ENCODE results near the gene TCN2.
"Not testable (repeated sequence)": the region's sequence is repeated elsewhere in the genome, so short reads cannot be mapped to it uniquely, and the experiment has no call there.

TCN2 gene

DNA sequence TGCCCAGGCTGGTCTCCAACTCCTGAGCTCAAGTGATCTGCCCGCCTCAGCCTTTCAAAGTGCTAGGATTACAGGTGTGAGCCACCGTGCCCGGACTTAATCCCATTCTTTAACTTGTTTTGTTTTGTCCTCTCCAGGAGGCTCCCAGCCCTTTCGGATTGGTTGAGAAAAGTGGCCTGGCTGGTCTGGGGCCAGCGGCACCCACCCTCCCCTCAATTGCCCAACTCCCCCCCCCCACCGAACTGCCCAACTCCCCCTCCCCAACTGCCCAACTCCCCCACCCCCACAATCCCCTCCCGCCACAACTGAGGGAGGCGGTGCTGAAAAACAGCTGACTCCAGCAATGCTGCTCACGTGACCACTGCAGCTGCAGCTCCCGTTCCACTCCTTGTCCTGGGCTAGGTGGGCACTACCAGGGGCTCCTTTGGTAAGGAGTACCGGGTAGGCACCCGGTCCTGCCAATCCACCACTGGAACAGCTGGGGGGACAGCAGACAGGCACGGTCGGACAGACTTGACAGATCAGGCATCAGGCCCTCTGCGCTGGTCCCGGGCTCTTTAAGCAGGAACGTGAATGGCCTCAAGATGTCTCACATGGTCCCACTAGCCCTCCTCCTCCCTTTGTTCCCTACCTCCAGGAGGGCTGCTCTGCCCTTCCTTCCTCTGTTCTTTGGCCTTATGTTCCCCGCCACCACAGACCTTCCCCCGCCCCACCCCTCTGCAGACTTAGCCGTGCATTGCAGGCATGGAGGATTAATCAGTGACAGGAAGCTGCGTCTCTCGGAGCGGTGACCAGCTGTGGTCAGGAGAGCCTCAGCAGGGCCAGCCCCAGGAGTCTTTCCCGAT lies at the start of gene TCN2:
TCN2 (plus strand) TSS at position 720 of the 845 bp plus-strand sequence. CDS start 158 bp downstream, outside the sequence.
- DNase-seq, result peak; percentile 71

DNA sequence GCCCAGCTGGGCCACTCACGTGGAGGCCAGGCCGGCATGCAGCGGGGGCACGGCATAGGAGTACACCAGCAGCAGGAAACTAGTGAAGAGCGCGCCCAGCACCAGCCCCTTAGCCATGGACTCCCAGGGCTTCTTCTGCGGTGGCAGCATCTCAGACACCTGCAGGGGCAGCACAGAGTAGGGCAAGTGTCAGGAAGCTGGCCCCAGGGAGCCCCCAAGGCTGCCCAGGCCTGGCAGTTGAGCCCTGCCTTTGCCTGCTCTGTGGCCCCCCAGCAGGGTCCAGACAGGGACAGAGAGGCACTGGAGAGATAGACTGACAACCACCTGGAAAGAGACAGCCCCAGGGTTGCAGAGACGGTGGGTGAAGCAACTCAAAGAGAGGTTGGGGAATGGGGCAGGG lies 49.7 kb upstream of the TCN2 start:
- DNase-seq, result no peak

DNA sequence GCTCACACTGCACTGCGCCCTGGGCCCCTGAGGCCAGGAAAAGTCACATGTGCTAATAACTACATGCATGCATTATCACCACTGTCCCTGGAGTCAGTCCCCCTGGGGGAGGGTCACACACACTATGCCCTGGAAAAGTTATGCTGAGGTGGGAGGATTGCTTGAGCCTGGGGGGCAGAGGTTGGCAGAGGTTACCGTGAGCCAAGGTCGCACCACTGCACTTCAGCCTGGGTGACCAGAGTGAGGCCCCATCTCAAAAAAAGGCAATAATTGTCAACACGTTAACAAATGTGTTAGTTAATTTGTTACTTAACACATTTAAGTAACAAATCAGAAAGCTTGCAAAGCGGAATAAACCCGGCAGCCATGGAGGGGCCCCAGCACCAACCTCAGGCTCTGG lies 47.1 kb upstream of the TCN2 start:
- no peak for DNase-seq

DNA sequence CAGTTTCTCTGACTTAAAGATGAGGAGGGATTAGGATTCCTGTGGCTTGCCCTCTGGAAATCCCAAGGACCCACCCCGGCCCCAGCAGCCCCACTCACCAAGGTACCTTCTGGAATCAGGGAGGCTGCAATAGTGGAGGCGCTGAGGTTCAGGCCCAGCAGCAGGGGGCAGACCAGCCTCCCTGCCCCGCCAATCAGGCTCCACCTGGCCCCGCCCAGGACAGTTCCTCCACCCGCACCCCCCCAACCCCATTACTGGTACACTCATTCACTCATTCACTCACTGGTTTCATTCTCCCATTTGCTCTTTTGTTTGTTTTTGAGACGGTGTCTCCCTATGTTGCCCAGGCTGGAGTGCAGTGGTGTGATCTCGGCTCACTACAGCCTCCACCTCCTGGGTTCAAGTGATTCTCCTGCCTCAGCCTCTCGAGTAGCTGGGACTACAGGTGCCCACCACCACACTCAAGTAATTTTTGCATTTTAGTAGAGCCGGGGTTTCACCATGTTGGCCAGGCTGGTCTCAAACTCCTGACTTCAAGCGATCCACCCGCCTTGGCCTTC lies 46.3 kb upstream of the TCN2 start:
- DNase-seq, result not testable (repeated sequence)

DNA sequence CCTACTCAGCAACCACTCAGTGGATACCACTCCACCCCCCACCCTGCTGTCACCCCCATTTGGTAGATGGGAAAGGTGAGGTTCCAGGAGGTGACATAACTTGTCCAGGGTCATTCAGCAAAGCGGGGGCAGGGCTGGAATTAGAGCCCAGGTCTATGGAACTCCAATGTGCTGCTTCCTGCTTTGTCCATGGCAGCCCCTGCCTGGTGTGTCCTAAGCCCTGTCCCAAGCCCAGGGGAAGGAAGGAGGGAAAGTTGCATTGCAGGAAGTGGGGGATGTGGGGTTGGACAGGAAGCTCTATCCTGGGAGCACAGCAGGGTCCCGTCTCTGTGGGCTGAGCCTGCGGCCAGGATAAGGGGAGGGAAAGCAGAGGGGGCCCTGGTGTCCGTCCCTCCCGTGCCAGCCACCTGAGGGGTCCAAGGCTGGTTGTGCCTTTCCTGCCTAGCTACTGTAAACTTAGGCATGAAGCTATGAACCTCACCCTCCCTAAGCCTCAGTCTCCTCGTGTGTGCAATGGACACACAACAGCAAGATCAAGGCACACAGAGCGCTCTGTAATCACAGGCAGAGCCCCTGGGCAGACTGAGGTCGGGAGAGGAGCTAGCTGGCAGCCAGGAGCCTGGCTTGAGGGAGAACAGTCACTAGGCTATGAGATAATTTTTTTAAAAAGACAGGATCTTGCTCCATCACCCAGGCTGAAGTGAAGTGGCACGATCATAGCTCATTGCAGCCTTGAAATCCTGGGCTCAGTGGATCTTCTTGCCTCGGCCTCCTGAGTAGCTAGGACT lies 45.4 kb upstream of the TCN2 start:
- DNase-seq, result no peak

DNA sequence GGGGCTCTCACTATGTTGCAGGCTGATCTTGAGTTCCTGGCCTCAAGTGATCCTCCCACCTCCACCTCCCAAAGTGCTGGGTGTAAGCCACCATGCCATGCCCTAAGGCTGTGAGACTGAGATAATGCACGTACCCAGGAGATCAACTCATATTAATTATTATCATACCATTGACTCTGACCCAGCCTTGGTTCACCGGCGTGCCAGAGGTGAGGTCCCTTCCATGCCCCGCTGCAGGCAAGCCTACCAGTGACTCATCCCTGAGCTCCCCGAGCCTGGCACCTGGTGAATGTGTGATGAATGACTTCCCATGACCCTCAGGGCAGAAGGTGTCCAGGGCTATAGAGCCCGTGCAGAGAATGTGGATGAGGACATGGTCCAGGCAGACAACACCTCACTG lies 44.6 kb upstream of the TCN2 start:
- DNase-seq, result no peak

DNA sequence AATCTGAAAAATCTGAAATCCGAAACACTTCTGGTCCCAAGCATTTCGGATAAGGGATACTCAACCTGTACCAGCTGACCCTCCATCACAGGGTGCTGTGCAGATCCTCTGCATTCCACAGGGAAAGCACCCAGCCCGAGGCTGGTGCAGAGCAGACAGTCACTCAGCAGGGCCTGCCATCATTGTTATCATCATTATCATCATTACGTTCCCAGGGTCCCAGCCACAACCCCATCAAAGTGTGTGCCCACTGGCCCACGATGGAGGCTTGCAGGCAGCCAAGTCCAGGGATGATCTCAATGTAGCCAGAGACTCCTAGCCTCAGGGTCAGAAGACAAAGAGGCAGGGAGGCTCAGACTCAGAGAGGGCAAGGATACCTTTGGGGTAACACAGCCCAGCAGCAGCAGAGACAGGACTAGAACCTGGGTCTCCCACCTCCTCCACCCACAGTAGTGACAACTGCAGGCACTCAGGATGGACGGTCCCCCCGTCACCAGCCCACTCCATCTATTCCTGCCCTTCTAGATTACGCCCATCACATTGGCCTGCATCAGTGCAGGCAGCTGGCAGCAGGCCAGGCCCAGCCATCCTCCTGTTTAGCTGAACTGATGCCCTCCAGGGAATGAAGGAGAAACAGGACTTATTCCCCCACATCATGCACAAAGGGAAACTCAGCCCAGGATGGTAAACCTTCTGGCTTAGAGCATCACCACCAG lies 42.8 kb upstream of the TCN2 start:
- peak; percentile 36 for DNase-seq

DNA sequence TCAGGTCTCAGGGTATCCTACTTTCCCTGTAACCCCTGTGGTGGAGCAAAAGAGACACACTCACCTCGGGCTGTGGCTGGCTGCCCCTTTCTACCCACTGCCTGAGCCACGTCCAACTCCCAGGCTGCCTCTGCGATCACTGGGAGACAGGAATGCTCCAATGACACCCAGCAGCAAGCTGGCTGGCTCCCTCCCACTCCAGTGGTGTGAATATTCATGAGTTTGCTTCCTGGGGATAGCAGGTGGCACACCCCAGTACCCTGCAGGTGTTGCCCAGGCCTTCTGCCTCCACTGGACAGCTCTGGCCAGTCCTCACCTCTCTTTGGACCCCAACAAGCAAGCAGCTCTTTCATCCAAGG lies 42.2 kb upstream of the TCN2 start:
- DNase-seq, result peak; percentile 36

DNA sequence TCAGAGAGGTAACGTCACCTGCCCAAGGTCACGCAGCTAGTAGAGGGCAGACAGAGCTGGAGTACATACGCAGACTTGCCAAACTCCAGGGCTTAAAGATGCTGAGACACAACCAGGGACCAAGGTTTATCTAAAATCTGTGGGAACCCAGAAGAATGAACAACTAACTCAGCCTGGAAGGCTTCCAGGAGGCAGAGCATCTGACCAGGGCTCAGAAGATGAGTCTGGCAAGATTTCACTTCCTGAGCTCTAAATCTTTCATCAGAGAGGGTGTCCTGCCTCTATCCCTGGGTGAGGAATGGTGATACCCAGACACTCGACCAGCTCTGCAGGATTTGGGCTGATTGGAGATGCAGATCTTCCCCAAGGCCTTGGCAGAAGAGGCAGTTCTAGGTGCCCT lies 41.6 kb upstream of the TCN2 start:
- no peak for DNase-seq

DNA sequence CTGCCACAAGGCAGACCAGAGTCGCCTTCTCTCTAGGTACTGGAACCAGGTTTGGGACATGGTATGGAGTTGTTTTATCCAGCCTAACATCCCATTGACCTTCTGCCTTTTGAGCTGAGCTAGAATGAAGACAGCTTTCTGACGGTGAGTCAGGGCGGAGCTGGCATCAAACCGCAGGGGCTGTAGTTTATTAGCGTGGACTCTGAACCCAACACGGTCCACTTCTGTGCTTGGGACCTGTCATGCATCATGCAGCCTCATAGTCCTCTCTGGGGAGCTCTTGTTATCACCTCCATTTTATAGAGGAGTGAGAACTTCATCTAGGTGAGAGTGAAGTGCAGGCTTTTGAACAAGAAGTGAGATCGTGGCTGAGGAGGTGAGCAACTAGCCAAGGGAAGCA lies 40.8 kb upstream of the TCN2 start:
- no peak for DNase-seq

DNA sequence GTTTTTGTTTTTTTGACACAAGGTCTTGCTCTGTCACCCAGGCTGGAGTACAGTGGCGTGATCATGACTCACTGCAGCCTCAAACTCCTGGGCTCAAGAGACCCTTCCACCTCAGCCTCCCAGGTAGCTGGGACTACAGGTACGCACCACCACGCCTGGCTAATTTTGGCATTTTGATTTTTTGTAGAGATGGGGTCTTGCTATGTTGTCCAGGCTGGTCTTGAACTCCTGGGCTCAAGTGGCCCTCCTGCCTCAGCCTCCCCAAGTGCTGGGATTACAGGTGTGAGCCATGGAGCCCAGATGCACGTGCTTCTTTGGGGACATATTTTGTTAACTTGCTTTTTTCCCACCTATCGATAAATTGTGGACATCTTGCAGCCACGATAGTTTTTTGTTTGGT lies 39.7 kb upstream of the TCN2 start:
- DNase-seq, result not testable (repeated sequence)

DNA sequence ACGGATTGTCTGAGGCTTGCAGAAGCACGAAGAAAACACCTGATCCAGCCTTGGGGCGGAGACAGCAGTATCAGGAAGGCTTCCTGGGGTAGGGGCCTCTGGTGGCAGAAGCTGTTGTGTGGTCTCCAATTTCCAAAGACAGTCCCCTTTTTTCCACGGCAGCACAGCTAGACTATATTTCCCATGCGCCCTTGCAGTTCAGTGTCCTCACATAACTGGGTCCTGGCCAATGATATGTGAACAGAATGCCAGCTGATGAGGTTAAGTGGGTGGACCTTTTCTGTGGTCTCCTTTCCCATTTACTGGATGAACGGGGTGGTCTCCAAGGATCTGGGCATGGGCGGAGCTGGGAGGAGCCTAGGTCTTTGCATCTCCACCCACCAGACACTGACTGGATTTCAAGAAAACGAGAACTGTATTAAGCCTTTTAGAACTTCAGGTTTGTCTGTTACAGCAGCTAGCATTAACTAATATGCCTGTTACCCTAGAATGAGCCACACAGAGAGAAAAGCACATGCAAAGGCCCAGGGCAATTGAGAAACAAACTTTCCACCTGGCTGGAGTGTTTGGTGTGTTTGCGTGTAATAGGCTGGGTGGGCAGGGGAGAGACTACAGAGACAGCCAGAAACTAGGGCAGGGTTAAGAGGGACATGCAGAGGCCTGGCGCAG lies 38.7 kb upstream of the TCN2 start:
- peak; percentile 24 for DNase-seq

DNA sequence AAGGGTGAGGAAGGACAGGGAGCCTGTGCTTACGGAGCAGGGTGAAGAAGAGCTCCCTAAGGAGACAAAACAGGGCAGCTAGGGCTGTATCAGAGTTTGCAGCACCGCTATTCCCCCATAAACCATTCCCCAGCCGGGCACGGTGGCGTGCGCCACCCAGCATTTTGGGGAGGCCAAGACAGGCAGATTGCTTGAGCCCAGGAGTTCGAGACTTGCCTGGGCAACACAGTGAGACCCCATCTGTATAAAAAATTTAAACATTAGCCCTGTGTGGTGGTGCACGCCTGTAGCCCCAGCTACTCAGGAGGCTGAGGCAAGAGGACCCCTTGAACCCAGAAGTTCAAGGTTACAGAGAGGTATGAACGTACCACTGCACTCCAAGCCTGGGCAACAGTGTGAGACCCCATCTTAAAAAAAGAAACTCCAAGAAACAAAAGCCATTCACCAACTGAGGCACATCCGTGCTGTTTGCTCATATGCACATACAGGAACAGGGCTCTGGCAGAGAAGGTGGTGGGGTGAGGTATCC lies 37.2 kb upstream of the TCN2 start:
- DNase-seq, result no peak

DNA sequence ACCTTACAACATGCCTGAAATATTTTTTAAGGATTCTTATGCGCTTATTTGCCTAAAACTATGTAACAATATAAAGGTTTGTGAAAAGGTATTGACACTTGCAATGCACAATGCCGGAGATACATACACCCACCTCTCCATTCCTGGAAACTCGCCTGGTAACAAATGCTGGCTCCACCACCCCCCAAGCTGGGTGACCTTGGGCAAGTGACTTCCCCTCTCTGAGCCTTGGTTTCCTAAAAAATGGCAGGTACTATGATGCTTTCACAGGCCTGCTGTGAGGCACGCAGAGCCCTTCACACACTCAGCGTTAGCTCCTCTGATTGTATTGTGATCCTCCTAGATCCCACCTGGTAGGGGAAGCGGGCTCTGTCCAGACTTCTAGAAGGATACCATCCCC lies 34.8 kb upstream of the TCN2 start:
- DNase-seq, result no peak

DNA sequence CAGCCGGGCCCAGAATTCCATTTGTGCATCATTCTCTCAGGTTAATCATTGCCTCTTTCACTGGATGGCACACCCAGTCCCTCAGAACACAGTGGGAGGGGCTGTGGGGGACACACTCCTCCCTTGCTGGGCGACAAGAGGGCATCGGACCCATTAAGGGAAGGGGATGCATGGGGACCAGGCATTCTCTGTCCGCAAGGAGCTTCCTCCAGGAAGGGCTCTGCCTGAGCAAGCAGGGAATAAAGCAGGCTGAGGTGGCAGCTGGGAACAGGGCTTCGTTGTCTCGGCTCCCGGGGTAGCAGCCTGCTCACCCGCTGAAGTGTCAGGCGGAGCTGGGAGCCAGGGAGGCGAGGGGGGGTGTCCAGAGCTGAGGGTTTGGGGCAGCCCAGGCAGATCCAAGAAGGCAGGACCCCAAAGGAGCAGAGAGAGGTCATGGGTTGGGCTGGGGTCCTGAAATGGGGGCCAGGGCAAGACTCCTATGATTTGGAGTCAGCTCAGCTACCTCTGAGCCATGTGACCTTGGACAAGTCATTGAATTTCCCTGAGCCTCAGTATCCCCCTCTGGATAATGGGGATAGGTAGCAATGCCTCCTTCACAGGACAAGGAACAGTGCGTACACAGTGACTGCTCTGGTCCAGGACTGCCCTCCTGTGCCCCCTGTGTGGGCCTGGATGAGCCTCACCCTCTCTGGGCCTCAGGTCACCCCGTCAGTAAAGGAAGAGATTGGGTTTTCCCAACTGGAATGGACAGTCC lies 34.0 kb upstream of the TCN2 start:
- DNase-seq, result peak; percentile 64

DNA sequence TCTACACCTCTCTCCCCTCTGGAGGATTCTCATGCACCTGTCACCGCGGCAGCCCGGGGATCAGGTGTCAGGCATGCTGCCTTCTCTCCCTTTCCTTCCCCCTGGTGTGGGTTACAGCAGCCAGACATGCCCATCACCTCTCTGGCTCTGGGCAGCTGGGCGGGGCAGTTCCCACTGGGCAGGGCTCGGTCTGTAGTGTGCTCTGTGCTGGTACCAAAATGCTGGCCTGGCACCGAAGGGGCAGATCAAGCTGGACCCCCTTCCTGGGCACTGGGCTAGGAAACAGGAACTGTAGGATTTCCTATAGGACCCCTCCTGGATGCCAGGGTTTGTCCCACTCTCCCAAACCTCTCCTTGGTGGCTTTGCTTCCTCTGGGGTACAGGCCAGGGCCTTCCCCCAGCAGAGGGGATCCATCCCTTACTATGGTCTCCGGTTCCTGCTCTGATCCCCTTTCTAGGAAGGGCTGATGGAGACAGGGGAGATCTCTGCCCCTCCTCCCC lies 33.3 kb upstream of the TCN2 start:
- DNase-seq, result peak; percentile 83

DNA sequence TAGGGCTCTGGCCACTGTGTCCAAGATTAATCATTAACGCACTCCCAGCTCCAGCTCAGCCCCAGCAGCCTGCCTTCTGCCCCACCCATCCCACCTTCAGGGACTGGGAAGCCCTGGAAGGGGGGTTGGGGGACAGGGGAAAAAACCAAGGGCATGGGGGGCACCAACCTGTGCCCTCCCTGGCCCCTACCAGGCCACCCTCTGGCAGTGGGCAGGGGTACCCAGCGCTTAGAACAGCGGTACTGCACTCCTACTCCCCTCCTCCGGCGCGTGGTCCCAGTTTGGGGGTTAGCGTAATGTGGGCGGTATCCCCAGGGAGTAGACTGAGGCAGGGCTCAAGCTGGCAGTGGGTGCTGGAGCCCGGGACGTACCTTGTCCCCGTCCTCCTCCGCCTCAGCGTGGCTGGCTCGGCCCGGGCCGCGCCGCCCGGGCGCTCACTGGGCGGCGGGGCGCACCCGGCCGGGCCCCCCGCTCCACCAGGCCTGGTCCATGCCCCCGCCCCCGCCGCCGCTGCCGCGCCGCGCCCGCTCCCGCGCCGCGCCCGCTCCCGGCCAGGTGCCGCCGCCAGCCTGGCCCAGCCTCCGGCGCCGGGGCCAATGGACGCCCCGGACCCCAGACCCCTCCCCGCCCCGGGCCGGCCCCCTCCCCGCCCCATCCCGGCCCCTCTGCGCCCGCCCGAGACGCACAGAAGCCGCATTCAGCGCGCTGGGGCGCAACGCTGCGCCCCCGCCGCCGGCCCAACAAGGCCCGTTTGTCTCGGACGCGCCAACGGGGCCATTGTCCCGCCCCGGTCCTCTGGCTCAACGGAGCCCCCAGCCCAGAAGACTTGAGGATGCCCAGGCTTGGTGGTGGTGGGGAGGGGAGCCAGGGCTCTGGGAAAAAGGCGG lies 32.6 kb upstream of the TCN2 start, which contains the start of gene GAL3ST1:
GAL3ST1 (minus strand) TSS at position 571 of the 887 bp plus-strand sequence. CDS start 17,273 bp downstream, outside the sequence.
- peak; percentile 35 for DNase-seq

DNA sequence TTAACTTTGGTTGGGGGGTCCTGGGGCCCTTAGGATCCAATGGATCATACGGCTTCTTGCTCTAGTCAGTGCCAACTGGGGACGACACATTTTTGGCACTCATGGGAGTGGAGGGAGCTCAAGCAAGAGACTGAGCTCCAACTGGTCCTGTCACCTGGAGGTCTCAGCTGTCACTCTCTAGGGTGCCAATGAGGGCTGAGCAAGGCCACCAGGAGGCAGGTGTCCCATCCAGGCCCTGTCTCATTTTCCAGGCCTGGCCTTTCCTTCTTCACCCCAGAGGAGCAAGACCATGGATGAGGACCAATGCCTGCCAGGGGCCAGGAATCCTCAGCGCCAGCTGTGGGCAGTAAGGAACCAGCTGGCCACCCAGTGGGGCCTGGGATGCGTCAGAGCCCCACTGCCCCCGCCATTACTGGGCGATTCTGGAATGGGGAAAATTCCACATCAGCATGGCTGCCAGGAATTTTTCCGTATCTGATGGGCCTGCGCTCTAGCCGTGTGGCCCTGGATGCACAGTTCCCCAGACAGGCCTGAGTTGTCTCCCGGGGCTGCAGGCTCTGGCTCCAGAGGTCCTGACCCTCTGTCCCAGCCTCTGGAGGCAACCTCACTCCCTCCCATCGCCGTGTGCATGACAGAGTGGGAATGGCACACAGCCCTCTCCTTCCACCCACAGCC lies 31.8 kb upstream of the TCN2 start:
- peak; percentile 36 for DNase-seq

DNA sequence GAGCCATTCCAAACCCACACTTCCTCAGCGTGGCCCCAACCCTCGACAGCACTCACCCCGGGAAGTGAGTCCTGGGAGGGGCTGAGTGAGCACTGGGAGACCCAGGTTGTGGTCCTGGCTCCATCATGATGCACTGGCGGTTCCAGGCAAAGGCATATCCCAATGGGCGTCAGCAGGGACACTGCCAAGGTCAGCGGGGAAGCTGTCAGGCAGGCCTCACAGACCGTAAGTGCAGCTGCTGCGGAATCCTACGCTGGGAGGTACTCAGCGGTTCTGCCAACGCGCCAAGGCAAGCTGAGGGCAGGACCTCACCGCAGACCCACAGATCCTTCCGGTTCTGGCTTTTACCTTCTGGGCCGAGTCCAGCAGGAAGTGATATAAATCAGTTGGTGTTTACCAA lies 31.1 kb upstream of the TCN2 start:
- DNase-seq, result no peak

DNA sequence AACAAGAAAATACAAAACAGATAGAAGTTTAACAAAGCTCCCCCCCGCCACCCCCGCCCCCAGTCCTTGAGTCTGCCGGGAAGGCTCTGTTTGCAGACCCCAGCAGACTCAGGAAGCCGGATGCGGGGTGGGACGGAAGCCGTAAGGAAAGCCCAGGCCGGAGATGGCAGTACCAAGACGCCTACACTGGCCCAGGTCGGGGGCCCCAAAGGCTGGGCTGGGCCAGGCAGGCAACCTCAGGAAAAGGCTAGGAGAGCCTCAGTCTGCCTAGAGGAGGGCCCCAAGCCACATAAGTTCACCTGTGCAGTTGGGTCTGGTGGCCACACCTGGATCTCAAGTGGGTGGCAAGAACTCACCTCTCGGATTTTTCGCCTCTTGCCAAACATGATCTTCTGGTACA lies 28.5 kb upstream of the TCN2 start:
- DNase-seq, result no peak

Measured in NCI-H2171 treated with DMSO at 0.1 percent for 48 hours (cell line).